Fibroblast of gingiva (primary cell): ENCODE measurements around the gene STX3.
"Not testable (repeated sequence)": the region's sequence is repeated elsewhere in the genome, so short reads cannot be mapped to it uniquely, and the experiment has no call there.

Source experiments
- DNase-seq: peaks from one replicate; pipeline ENCODE4 v3.0.0-alpha.2; 2011; ENCODE audit warnings: low read depth

STX3 gene

DNA sequence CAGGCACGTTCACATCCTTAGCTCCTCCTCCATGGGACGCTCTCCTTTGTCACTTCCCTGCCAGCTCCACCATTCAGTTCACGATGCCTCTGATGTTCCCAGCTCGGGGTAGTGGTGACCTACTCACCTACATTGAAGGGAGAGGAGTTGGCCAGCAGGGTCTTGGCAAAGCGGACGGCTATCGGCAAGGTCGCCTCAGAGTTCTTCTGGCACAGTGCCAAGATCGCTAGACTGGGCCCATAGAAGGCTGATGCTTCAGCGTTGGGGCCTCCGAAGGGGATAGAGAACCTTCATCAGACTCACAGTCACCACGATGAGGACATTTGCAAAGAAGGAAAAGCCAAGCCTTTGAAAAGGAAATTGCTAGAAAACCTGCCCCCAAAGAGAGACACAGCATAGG lies 87.1 kb downstream of the STX3 start:
- DNase-seq = no peak

DNA sequence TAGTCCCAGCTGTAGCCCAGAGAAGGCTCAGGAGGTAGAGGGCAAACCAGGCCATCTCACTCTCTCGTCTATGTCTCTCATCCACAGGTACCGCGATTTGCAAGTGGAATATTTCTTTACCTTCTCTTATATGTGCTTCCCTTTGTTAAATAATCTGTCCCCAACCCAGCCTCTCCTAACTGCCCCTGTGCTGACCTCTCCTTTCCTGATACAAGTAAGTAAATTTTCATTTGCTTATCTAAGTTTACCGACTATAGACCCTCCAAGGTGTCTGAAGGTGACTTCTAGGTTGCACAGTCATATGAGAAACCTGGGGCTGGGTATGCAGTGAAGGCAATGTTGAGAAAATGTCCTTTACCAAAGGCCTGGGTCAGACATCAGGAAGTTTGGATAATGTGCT lies 90.2 kb downstream of the STX3 start, which contains the start of gene CBLIF:
Gene CBLIF, minus strand, starts transcription at position 101 of the 400 bp plus-strand sequence. Its CDS starts 46 bp downstream, at position 55.
- no peak for DNase-seq

DNA sequence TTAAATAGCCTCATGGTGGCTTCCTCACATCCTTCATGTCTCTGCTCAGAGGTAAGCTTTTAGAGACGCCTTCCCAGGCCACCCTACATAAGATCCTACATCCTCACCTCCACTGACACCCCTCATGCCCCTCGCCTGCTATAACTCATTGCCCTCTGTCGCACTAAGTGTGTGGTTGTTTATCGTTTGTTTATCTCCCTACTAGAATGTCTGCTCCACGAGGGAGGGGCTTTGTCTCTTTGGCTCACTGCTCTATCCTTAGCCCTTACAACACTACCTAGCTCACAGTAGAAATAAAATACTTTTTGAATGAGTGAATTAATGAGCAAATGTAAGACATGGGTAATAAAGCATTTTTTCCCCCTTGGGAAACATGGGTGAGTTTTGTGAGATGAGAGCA lies 91.4 kb downstream of the STX3 start:
- DNase-seq = no peak

DNA sequence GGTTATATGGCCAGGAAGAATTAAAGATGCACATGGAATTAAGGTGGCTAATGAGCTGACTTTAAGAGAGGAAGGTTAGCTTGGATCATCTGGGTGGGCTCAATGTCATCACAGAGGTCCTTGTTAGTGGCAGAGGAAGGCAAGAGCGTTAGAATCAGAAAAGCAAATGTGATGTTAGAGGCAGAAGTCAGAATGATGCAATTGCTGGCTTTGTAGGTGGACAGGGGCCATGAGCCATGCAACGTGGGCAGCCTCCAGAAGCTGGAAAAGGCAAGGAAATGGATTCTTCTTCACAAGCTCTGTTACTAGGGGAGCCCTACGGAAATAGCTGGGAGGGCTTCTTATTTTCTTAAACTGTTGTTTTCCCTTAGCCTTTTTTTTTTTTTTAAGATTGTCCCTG lies 92.5 kb downstream of the STX3 start:
- DNase-seq = no peak

DNA sequence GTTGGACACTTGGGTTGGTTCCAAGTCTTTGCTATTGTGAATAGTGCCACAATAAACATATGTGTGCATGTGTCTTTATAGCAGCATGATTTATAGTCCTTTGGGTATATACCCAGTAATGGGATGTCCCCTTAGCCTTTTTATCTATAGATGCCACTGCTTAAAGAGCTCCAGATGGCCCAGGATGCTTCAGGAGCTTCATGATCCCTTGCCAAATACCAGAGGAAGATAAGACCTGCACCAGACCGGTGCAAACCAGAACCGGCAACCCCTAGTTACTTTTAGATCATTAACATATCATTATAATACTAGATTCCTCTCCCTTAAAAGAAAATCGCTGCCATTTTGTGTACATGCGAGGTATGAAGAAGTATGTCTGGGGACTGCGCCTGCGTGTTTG lies 93.3 kb downstream of the STX3 start:
- not testable (repeated sequence) for DNase-seq

DNA sequence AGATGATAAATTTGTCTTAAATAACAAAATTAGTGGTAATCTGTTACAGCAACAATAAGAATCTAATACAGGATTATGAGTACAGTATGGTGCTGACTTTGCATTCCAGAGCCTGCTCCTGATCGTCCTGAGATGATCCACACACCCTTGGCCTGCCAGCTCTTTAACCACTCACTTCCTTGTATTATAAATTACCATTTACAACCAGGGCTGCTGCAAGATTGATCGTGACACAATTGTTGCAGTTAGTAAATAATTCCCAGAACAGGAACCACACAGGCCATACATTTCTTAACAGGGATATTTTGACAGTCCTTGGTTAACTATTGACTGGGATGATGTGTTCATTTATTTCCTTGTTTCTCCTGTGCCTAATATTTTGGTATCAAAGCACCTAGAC lies 94.0 kb downstream of the STX3 start:
- no peak for DNase-seq

DNA sequence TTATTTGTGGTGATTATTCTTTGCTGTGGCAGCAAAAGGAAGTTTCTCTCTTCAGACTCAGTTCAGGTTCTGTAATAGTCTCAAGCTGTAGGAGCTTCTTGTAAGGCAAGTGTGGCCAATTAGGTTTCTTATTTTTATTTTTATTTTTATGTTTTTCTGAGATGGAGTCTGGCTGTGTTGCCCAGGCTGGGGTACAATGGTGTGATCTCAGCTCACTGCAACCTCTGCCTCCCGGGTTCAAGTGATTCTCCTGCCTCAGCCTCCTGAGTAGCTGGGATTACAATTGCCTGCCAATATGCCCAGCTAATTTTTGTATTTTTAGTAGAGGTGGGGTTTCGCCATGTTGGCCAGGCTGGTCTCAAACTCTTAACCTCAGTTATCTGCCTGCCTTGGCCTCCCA lies 94.4 kb downstream of the STX3 start:
- not testable (repeated sequence) for DNase-seq

DNA sequence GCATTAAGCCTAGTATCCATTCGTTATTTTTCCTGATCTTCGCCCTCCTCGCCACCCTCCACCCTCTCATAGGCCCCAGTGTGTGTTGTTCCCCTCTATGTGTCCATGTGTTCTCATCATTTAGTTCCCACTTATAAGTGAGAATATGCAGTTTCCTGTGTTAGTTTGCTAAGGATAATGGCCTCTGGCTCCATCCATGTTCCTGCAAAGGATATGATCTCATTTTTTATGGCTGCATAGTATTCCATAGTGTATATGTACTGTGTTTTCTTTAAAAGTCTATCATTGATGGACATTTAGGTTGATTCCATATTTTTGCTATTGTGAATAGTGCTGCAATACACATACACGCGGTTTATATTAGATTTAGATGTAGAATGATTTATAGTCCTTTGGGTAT lies 96.2 kb downstream of the STX3 start:
- DNase-seq = not testable (repeated sequence)

DNA sequence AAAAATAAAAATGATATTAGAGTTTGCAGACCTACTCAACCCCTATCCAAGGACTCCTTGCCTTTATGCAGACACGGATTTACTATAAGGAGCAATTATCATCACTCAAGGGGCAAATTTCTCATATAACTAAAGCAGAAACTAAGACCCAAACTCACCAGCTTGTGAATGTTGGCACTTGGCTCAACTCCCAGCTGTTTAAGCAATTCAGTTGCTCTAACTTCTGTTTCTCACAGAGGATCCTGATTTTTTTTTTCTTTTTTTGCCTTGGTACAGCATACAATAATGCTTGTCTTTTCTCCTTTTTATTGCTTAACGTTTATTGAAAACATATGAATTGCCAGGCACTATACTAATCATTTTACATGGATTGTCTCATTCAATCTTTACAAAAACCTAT lies 99.7 kb downstream of the STX3 start:
- no peak for DNase-seq
